GM23338 (cell line): Measurements from ENCODE around the gene ADM2. TPM values are rescaled to one million over a fixed set of nuclear protein-coding genes. Genes with fewer than 3 reads are reported as not detected.

ENCODE experiments used
- ATAC-seq: fragments of 200-7000 bp; cut with Tn5 transposase; 3 replicates; pipeline ENCODE4 v1.9.1; 2020
- DNase-seq: peaks from one replicate; pipeline ENCODE4 v3.0.0-alpha.2; 2015; ENCODE audit warnings: low spot score
- H2AFZ ChIP-seq: fragments of 200-600 bp; sonication (generic); 2 replicates; pipeline ENCODE4 v1.8.0; 2016; ENCODE audit warnings: antibody characterized with exemption, mild to moderate bottlenecking, moderate library complexity
- H3F3A ChIP-seq: fragments of 200-600 bp; sonication (generic); replicated peaks from 2 replicates; pipeline ENCODE4 v1.8.0; 2017; ENCODE audit warnings: antibody characterized with exemption, mixed run types, low read depth
- H3K27ac ChIP-seq: fragments of 200-600 bp; sonication (generic); 2 replicates; pipeline ENCODE4 v1.6.1; 2016; ENCODE audit warnings: low read depth
- H3K27me3 ChIP-seq: fragments of 200-600 bp; sonication (generic); 2 replicates; pipeline ENCODE4 v1.8.0; 2016; ENCODE audit warnings: mild to moderate bottlenecking, mixed run types, moderate library complexity; ENCODE audit not compliant: insufficient read depth
- H3K36me3 ChIP-seq: fragments of 200-600 bp; sonication (generic); 2 replicates; pipeline ENCODE4 v1.8.0; 2016; ENCODE audit warnings: mild to moderate bottlenecking; ENCODE audit not compliant: insufficient read depth
- H3K4me1 ChIP-seq: fragments of 200-600 bp; sonication (generic); 2 replicates; pipeline ENCODE4 v1.8.0; 2016; ENCODE audit warnings: mild to moderate bottlenecking, moderate library complexity; ENCODE audit not compliant: insufficient read depth
- H3K4me2 ChIP-seq: fragments of 200-600 bp; sonication (generic); 2 replicates; pipeline ENCODE4 v1.7.1; 2017; ENCODE audit warnings: mixed run types
- H3K4me3 ChIP-seq: fragments of 200-600 bp; sonication (generic); 2 replicates; pipeline ENCODE4 v1.6.1; 2016; ENCODE audit warnings: mixed run types
- H3K79me2 ChIP-seq: fragments of 200-600 bp; sonication (generic); replicated peaks from 2 replicates; pipeline ENCODE4 v1.8.0; 2017; ENCODE audit warnings: mild to moderate bottlenecking; ENCODE audit not compliant: insufficient read depth
- H3K9me2 ChIP-seq: fragments of 200-600 bp; sonication (generic); 2 replicates; pipeline ENCODE4 v1.8.0; 2017; ENCODE audit not compliant: insufficient read depth
- H4K20me1 ChIP-seq: fragments of 200-600 bp; sonication (generic); replicated peaks from 2 replicates; pipeline ENCODE4 v1.8.0; 2017; ENCODE audit warnings: mild to moderate bottlenecking; ENCODE audit not compliant: insufficient read depth
- H3K27ac Mint-ChIP-seq: 2 replicates; pipeline ENCODE4 v1.8.0; 2020; ENCODE audit warnings: inconsistent platforms, mild to moderate bottlenecking, moderate library complexity, mixed read lengths
- H3K27me3 Mint-ChIP-seq: 3 replicates; pipeline ENCODE4 v1.8.0; 2022; ENCODE audit warnings: low read depth, mild to moderate bottlenecking, moderate library complexity, mixed read lengths, inconsistent platforms; ENCODE audit not compliant: insufficient read depth, poor library complexity
- H3K36me3 Mint-ChIP-seq: 3 replicates; pipeline ENCODE4 v1.8.0; 2021; ENCODE audit warnings: low read depth, mild to moderate bottlenecking, inconsistent platforms, moderate library complexity, mixed read lengths
- H3K4me1 Mint-ChIP-seq: 3 replicates; pipeline ENCODE4 v1.8.0; 2020; ENCODE audit warnings: mild to moderate bottlenecking, inconsistent platforms, mixed read lengths
- H3K4me3 Mint-ChIP-seq: 3 replicates; pipeline ENCODE4 v1.8.0; 2021; ENCODE audit warnings: moderate library complexity, mild to moderate bottlenecking, inconsistent platforms, mixed read lengths
- H3K9me3 Mint-ChIP-seq: 3 replicates; pipeline ENCODE4 v1.8.0; 2020; ENCODE audit warnings: moderate library complexity, mild to moderate bottlenecking, inconsistent platforms, mixed read lengths
- CREB1 ChIP-seq: fragments of 250-450 bp; sonication (Bioruptor Pico); IDR thresholded peaks from 2 replicates; pipeline ENCODE4 v1.5.0; 2020; ENCODE audit warnings: low read depth, mild to moderate bottlenecking, moderate library complexity
- EZH2phosphoT487 ChIP-seq: fragments of 200-600 bp; sonication (generic); IDR thresholded peaks from one replicate; pipeline ENCODE4 v1.8.1; 2018; ENCODE audit warnings: antibody characterized with exemption; ENCODE audit not compliant: unreplicated experiment
- JUNB ChIP-seq: IDR thresholded peaks from one replicate; pipeline ENCODE4 v1.6.1; 2016; ENCODE audit warnings: antibody characterized with exemption; ENCODE audit not compliant: unreplicated experiment
- POLR2AphosphoS5 ChIP-seq: IDR thresholded peaks from 2 replicates; pipeline ENCODE4 v1.6.1; 2016; ENCODE audit warnings: antibody characterized with exemption, low read depth
- ZNF114 ChIP-seq: fragments of 250-450 bp; sonication (Bioruptor Pico); IDR thresholded peaks from 2 replicates; pipeline ENCODE4 v1.5.0; 2020; ENCODE audit warnings: mild to moderate bottlenecking, moderate library complexity
- ZNF331 ChIP-seq: fragments of 250-450 bp; sonication (Bioruptor Pico); IDR thresholded peaks from 2 replicates; pipeline ENCODE4 v1.5.0; 2020; ENCODE audit warnings: low read depth, mild to moderate bottlenecking, moderate library complexity
- polyA plus RNA-seq: library from polyadenylated mRNA; unstranded; fragments of >200 nt; fragmentation: Nextera tagmentation; extraction: Ambion mirVana; gene quantifications from 2 replicates; pipeline ENCODE4 v1.2.1, GENCODE V29; 2016
- total RNA-seq: library from RNA; depleted of rRNA; stranded (reverse); fragments of >200 nt; shearing (Covaris generic); gene quantifications from 2 replicates; pipeline ENCODE4 v1.2.3, GENCODE V29; 2014
- TF ChIP-seq, protein P1 (sequence below): IDR thresholded peaks from one replicate; pipeline ENCODE4 v1.6.1; 2018; ENCODE audit warnings: antibody characterized with exemption; ENCODE audit not compliant: unreplicated experiment
- TF ChIP-seq, protein P2 (sequence below): IDR thresholded peaks from 2 replicates; pipeline ENCODE4 v1.6.1; 2016; ENCODE audit warnings: antibody characterized with exemption

Gene ADM2
- total and polyA plus RNA-seq, 2 experiments from 2014 or later = 3.3 to 7.1 TPM

DNA sequence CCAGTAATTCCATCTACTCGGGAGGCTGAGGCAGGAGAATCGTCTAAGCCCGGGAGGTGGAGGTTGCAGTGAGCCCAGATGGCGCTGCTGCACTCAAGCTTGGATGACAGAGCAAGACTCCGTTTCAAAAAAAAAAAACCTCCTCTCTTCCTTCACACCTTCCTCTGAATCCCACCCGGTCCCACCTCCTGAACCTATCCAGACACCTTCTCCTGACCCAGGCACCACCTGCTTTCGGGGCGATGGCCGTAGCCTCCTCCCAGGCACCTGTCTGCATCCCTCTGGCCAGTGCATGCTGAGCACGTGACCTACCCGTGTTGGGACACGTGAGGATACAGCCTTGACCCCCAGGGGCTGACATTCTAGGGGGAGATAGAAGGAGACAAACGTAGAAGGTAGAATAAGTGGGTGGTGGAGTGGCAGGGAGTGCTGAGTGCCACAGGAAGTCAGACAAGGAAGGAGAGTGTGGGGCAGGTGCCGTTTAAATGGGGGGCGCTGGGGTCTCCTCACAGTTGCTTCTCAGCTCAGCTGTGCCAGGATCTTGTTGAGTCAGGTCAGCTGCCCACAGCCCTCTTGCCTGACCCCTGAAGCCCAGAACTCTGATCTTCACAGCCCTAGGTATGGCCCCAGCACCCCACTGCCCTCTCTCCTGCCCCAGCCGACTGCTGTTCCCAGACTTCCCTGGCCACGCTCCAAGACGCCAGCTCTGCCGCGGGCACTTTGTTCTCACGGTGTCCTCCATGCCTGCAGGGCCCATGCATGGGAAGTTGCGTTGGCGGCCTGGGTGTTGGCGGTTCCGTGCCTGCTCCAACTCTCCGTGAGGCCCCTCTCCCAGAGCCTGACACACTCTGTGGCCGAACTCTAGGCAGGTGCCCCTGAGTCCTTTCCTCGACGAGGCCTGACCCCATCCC lies 4.1 kb downstream of the ADM2 start:
- no peak overlapping the region for H3K4me3 ChIP-seq
- DNase-seq (no peak), ATAC-seq (no peak)
- Mint-ChIP-seq H3K4me3 (no peak overlapping the region), H3K9me3 (no peaks in the 10 kb centered on the region), H3K27ac (peak overlapping the region; percentile 37), H3K27me3 (peaks cover 10% of the 10 kb centered on the region), H3K4me1 (peaks cover 3% of the 10 kb centered on the region; the same call in 1 of the 3 replicates), H3K36me3 (0 out of 3 replicates have a peak, but pooled peaks cover 3% of the 10 kb centered on the region)
- H3K4me1 ChIP-seq = no peaks in the 10 kb centered on the region
- H3K9me2 ChIP-seq = no peaks in the 10 kb centered on the region
- TF ChIP-seq POLR2AphosphoS5 (peak; percentile 52), EZH2phosphoT487 (no peak)
- no peaks in the 10 kb centered on the region for H4K20me1 ChIP-seq
- no peaks in the 10 kb centered on the region for H3F3A ChIP-seq
- no peaks in the 10 kb centered on the region for H3K36me3 ChIP-seq
- peaks cover 6% of the 10 kb centered on the region for H3K27me3 ChIP-seq
- H2AFZ ChIP-seq = no peak overlapping the region
- no peaks in the 10 kb centered on the region for H3K79me2 ChIP-seq
- no peak overlapping the region for H3K27ac ChIP-seq
- no peak overlapping the region for H3K4me2 ChIP-seq

DNA sequence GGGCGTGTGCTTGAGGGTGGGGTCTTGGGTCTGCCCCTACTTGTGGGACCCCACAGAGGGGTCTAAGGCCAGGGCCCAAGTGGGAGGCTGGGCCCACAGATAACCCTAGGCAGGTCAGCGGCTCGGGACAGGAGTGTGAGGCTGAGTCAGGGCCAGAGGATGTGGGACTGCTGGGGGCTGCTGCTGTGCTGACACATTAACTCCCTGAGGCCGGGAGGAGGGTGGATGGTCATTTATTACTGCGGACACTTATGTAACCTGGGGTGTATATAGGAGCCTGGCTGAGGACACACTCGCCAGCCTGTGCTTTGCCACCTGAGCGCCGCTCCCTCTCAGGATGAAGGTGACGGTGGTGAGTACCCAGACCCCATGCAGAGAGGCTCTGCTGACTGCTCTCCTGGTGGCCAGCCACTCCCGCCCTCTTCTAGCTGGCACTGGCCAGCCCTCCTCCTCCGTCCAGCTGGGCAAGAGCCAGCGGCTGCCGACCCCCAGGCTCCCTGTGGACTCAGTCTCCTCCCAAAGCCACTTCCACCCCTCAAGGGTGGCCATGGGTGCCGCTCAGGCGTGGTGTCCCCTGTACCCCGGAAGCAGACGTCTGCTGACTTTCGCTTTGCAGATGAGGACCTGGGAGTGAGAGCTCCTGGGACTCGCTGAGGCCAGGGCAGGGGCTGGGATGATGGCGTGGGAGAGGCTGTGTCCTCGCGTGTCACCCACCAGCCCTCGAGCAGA lies 5.4 kb downstream of the ADM2 start, which contains the start of gene MIOX:
MIOX (plus strand) TSS at position 299 of the 729 bp plus-strand sequence; CDS start at position 338, 39 bp downstream.
- no peak for ATAC-seq

More for the DNA sequence above, 5.4 kb downstream of the ADM2 start, which contains the start of gene MIOX:
- H3K27ac Mint-ChIP-seq = no peak within 1 kb of the TSS
- no peaks in the 10 kb centered on the region for H3K27me3 ChIP-seq
- DNase-seq = no peak
- no peaks in the 10 kb centered on the region for H3K9me2 ChIP-seq
- H3K79me2 ChIP-seq = no peaks in the 10 kb centered on the region
- no peaks in the 10 kb centered on the region for H4K20me1 ChIP-seq
- no peaks in the 10 kb centered on the region for H3F3A ChIP-seq
- H3K4me1 ChIP-seq = no peaks in the 10 kb centered on the region
- H3K4me3 ChIP-seq = no peak within 1 kb of the TSS
- H3K4me3 Mint-ChIP-seq = no peak within 1 kb of the TSS; the same call in 2 of the 3 replicates
- H2AFZ ChIP-seq = no peak within 1 kb of the TSS
- no peak within 1 kb of the TSS for H3K27ac ChIP-seq
- peaks cover 3% of the 10 kb centered on the region; the same call in 1 of the 3 replicates for H3K4me1 Mint-ChIP-seq
- H3K9me3 Mint-ChIP-seq = no peaks in the 10 kb centered on the region
- TF ChIP-seq JUNB = no peak
- TF ChIP-seq ZNF331 (CRISPR knock-in tag) = no peak
- no peak for TF ChIP-seq CREB1
- TF ChIP-seq, protein P1, sequence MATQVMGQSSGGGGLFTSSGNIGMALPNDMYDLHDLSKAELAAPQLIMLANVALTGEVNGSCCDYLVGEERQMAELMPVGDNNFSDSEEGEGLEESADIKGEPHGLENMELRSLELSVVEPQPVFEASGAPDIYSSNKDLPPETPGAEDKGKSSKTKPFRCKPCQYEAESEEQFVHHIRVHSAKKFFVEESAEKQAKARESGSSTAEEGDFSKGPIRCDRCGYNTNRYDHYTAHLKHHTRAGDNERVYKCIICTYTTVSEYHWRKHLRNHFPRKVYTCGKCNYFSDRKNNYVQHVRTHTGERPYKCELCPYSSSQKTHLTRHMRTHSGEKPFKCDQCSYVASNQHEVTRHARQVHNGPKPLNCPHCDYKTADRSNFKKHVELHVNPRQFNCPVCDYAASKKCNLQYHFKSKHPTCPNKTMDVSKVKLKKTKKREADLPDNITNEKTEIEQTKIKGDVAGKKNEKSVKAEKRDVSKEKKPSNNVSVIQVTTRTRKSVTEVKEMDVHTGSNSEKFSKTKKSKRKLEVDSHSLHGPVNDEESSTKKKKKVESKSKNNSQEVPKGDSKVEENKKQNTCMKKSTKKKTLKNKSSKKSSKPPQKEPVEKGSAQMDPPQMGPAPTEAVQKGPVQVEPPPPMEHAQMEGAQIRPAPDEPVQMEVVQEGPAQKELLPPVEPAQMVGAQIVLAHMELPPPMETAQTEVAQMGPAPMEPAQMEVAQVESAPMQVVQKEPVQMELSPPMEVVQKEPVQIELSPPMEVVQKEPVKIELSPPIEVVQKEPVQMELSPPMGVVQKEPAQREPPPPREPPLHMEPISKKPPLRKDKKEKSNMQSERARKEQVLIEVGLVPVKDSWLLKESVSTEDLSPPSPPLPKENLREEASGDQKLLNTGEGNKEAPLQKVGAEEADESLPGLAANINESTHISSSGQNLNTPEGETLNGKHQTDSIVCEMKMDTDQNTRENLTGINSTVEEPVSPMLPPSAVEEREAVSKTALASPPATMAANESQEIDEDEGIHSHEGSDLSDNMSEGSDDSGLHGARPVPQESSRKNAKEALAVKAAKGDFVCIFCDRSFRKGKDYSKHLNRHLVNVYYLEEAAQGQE = no peak
- TF ChIP-seq POLR2AphosphoS5 = no peak
- no peak for TF ChIP-seq ZNF114 (CRISPR knock-in tag)
- TF ChIP-seq, protein P2, sequence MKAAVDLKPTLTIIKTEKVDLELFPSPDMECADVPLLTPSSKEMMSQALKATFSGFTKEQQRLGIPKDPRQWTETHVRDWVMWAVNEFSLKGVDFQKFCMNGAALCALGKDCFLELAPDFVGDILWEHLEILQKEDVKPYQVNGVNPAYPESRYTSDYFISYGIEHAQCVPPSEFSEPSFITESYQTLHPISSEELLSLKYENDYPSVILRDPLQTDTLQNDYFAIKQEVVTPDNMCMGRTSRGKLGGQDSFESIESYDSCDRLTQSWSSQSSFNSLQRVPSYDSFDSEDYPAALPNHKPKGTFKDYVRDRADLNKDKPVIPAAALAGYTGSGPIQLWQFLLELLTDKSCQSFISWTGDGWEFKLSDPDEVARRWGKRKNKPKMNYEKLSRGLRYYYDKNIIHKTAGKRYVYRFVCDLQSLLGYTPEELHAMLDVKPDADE = no peak
- peaks cover 9% of the 10 kb centered on the region for H3K27me3 Mint-ChIP-seq
- 0 out of 3 replicates have a peak, but pooled peaks cover 3% of the 10 kb centered on the region for H3K36me3 Mint-ChIP-seq
- H3K4me2 ChIP-seq = no peak within 1 kb of the TSS
- no peaks in the 10 kb centered on the region for H3K36me3 ChIP-seq
